GM12865 (cell line): ENCODE data around the gene PIM1.
"Not testable (repeated sequence)": the region's sequence is repeated elsewhere in the genome, so short reads cannot be mapped to it uniquely, and the experiment has no call there.

Source experiments
- DNase-seq: peaks from one replicate; pipeline ENCODE4 v3.0.0; 2010; ENCODE audit warnings: low read depth
- H3K4me3 ChIP-seq: 2 replicates; pipeline ENCODE4 v1.5.1; 2011; ENCODE audit warnings: mild to moderate bottlenecking, low read depth, low read length, control low read depth
- CTCF ChIP-seq: IDR thresholded peaks from 2 replicates; pipeline ENCODE4 v1.5.1; 2011; ENCODE audit warnings: low read length, control low read depth, low read depth, inconsistent platforms; ENCODE audit not compliant: insufficient read depth; ENCODE audit errors: missing control alignments

PIM1 gene

DNA sequence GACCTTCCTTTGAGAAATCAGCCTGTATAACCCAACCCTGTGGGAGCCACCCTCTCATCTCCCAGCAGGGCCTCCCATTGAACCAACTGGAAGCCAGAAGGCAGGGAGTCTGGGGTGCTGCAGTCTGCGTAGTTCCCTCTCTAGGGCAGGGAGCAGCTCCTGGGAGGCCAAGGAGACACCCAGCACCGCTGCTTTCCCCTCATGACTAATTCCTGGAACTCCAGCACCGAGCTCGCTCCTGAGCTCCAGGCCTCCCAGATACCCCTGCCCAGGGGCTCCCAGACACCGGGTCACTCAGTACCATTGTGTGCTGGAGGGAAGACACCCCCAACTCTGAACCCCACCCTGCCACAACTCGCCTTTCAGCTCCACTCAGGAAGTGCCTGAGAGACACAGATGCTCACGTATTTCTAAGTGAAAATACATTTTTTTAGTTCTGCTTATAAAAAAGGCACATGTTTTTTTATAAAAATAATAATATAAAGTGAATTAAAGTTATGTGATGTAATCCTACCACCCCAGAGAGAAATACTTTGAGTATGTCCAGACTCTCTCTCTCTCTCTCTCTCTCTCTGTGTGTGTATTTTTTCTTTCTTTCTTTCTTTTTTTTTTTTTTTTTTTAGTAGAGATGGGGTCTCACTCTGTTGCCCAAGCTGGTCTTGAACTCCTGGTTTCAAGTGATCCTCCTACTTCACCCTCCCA, 17.5 kb downstream of the PIM1 start:
- no peak overlapping the region for H3K4me3 ChIP-seq
- no peak for DNase-seq
- TF ChIP-seq CTCF: no peak

GRCh38 chr6:37188962-37189510, 19.1 kb downstream of the PIM1 start:
- TF ChIP-seq CTCF: no peak
- DNase-seq: no peak
- H3K4me3 ChIP-seq: no peak overlapping the region

GRCh38 chr6:37190159-37190535, 20.2 kb downstream of the PIM1 start:
- DNase-seq: no peak
- H3K4me3 ChIP-seq: no peak overlapping the region
- no peak for TF ChIP-seq CTCF

GRCh38 chr6:37192666-37193065, 22.7 kb downstream of the PIM1 start:
- no peak overlapping the region for H3K4me3 ChIP-seq
- no peak for DNase-seq
- no peak for TF ChIP-seq CTCF

GRCh38 chr6:37194886-37195285, 24.9 kb downstream of the PIM1 start:
- DNase-seq, H3K4me3 ChIP-seq: not testable (repeated sequence)

- DNase-seq, H3K4me3 ChIP-seq: not testable (repeated sequence)
These were observed 26.5 kb downstream of the PIM1 start for GRCh38 chr6:37196451-37196850.

DNA sequence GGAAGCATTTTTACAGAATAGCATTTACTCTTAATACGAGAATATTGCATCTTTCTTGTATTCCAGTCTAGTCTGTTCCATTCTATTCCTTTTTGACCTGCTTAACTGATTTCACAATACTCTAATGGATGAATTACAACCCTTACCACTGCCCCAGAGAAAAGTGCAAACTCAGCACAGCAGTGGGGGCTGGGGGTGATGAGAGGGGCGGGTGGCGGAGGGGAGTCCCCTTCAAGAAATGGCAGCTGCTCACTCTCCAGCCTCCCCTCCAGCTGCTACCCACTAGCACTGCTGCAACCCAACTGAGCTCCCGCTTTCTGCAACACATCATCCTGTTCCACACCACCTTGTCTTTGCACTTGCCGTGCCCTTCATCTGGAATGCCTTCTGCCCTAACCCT, 30.1 kb downstream of the PIM1 start:
- no peak overlapping the region for H3K4me3 ChIP-seq
- no peak for DNase-seq
- no peak for TF ChIP-seq CTCF

GRCh38 chr6:37201726-37202125, 31.8 kb downstream of the PIM1 start:
- H3K4me3 ChIP-seq: no peak overlapping the region
- no peak for TF ChIP-seq CTCF
- no peak for DNase-seq
